Ishikawa (cell line): Measurements from ENCODE around the gene MXI1.

Experiments
- CEBPB ChIP-seq: IDR thresholded peaks from 2 replicates; pipeline ENCODE4 v1.6.1; 2012
- CREB1 ChIP-seq: IDR thresholded peaks from 2 replicates; pipeline ENCODE4 v1.6.1; 2012; ENCODE audit warnings: low read depth
- EGR1 ChIP-seq: IDR thresholded peaks from 2 replicates; pipeline ENCODE4 v1.6.1; 2012
- EP300 ChIP-seq: IDR thresholded peaks from 2 replicates; pipeline ENCODE4 v1.6.1; 2012; ENCODE audit warnings: borderline replicate concordance
- FOXM1 ChIP-seq: IDR thresholded peaks from 2 replicates; pipeline ENCODE4 v1.6.1; 2012; ENCODE audit warnings: low read depth, borderline replicate concordance
- NFIC ChIP-seq: IDR thresholded peaks from 2 replicates; pipeline ENCODE4 v1.6.1; 2012
- RAD21 ChIP-seq: IDR thresholded peaks from 2 replicates; pipeline ENCODE4 v1.6.1; 2012; ENCODE audit warnings: low read depth
- TCF12 ChIP-seq: IDR thresholded peaks from 2 replicates; pipeline ENCODE4 v1.6.1; 2012; ENCODE audit warnings: low read depth
- TEAD4 ChIP-seq: IDR thresholded peaks from 2 replicates; pipeline ENCODE4 v1.6.1; 2012
- ZBTB7A ChIP-seq: IDR thresholded peaks from 2 replicates; pipeline ENCODE4 v1.6.1; 2012; ENCODE audit warnings: low read depth
- TF ChIP-seq, protein P1 (sequence below): IDR thresholded peaks from 2 replicates; pipeline ENCODE4 v1.6.1; 2012
- TF ChIP-seq, protein P2 (sequence below): IDR thresholded peaks from 2 replicates; pipeline ENCODE4 v1.6.1; 2012

DNA sequence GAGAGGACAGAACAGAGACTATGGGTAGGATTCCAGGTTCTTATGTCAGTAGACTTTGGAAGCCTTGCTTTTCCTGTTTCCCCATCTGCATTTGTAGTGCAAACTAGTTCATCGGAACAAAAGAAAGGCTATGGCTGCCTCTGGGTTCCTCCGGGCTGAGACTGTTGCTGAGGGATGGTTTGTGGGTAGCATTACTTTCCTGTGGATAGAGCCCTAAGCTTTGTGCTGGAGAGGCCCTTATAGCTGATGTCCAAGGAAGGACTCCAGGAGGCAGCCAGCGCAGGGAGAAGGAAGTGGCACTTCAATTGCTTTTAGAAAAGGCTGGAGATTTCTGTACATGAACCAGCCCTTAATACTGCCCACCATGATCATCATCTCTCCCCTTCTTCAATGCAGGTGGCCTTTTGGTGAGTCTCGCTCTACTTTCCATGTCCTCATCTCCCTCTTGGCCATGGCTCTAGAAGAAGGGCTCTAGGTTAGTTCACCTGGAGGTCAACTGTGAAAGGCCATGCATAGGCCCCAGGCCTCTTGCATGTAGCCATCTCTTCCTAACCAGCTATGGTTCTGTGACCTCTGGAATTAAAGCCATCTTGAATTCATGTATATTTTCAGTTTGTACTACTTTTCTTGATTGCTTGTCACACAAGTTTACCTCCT lies 15.4 kb downstream of the MXI1 start:
- TF ChIP-seq, protein P1, sequence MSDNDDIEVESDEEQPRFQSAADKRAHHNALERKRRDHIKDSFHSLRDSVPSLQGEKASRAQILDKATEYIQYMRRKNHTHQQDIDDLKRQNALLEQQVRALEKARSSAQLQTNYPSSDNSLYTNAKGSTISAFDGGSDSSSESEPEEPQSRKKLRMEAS = no peak
- TF ChIP-seq, protein P2, sequence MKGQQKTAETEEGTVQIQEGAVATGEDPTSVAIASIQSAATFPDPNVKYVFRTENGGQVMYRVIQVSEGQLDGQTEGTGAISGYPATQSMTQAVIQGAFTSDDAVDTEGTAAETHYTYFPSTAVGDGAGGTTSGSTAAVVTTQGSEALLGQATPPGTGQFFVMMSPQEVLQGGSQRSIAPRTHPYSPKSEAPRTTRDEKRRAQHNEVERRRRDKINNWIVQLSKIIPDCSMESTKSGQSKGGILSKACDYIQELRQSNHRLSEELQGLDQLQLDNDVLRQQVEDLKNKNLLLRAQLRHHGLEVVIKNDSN = no peak
- TF ChIP-seq NFIC (no peak), EGR1 (no peak), FOXM1 (no peak), CREB1 (no peak), ZBTB7A (no peak), CEBPB (no peak), RAD21 (no peak), TEAD4 (no peak), EP300 (no peak), TCF12 (no peak)
